ENCODE results near the gene FAM98B.

GRCh38 chr15:38453971-38454695 is at the start of gene FAM98B:
- TF ChIP-seq POLR2A (IDR thresholded peaks at IDR 0.05), result peak in 2 of 3 donors; percentile 5 to 29
- peak in 1 of 11 experiments; percentile 11 for TF ChIP-seq CTCF (IDR thresholded peaks at IDR 0.05 in 8 of 11, conservative IDR thresholded peaks at IDR 0.05 in 3 of 11)

Data from spleen (tissue), 7 donors.